PC-9 (cell line): ENCODE measurements around the gene ADAMTS15. TPM values are rescaled to one million over a fixed set of nuclear protein-coding genes. Genes with fewer than 3 reads are reported as not detected.

Source experiments
- BruUV-seq: library from RNA; stranded (reverse); fragments of 400-500 nt; replicated peaks from 2 replicates; lab custom pipeline; 2021; lab: Mats Ljungman, UMichigan
- CTCF ChIA-PET: fragments of 300-600 bp; sonication (Branson Sonifier 250); formaldehyde crosslinking; loops from one replicate; lab custom pipeline; 2022; ENCODE audit warnings: antibody characterized with exemption; lab: Charles Lee
- POLR2A ChIA-PET: fragments of 300-600 bp; sonication (Branson Sonifier 250); formaldehyde crosslinking; loops from one replicate; lab custom pipeline; 2022; ENCODE audit warnings: antibody characterized with exemption; ENCODE audit not compliant: unreplicated experiment; lab: Charles Lee
- DNase-seq, 2 experiments: peaks; one replicate each; pipeline versions ENCODE4 v3.0.0 to v3.0.0-alpha.2; 2015 to 2022; ENCODE audit warnings: mixed read lengths in 1 of 2
- H2AFZ ChIP-seq: fragments of 200-600 bp; sonication (generic); 2 replicates; pipeline ENCODE4 v1.8.1; 2017; ENCODE audit warnings: antibody characterized with exemption
- H3F3A ChIP-seq: fragments of 200-600 bp; sonication (generic); 2 replicates; pipeline ENCODE4 v1.8.1; 2017; ENCODE audit warnings: antibody characterized with exemption, mild to moderate bottlenecking, low read depth; ENCODE audit not compliant: insufficient read depth
- H3K27ac ChIP-seq: fragments of 200-600 bp; sonication (generic); 2 replicates; pipeline ENCODE4 v1.6.1; 2016; ENCODE audit warnings: mixed run types
- H3K27me3 ChIP-seq: fragments of 200-600 bp; sonication (generic); 2 replicates; pipeline ENCODE4 v1.6.1; 2016; ENCODE audit warnings: low read depth, mixed run types; ENCODE audit not compliant: insufficient read depth
- H3K36me3 ChIP-seq: fragments of 200-600 bp; sonication (generic); 2 replicates; pipeline ENCODE4 v1.6.1; 2016; ENCODE audit warnings: low read depth, mixed run types
- H3K4me1 ChIP-seq: fragments of 200-600 bp; sonication (generic); replicated peaks from 2 replicates; pipeline ENCODE4 v1.6.1; 2016; ENCODE audit warnings: mixed run types; ENCODE audit not compliant: insufficient read depth
- H3K4me2 ChIP-seq: fragments of 200-600 bp; sonication (generic); 2 replicates; pipeline ENCODE4 v1.6.1; 2017; ENCODE audit warnings: mixed run types
- H3K4me3 ChIP-seq: fragments of 200-600 bp; sonication (generic); 2 replicates; pipeline ENCODE4 v1.6.1; 2016; ENCODE audit warnings: mixed run types
- H3K79me2 ChIP-seq: fragments of 200-600 bp; sonication (generic); 2 replicates; pipeline ENCODE4 v1.6.1; 2017; ENCODE audit warnings: low read depth, mixed run types
- H3K9me2 ChIP-seq: fragments of 200-600 bp; sonication (generic); 2 replicates; pipeline ENCODE4 v1.8.1; 2017; ENCODE audit warnings: mild to moderate bottlenecking; ENCODE audit not compliant: insufficient read depth
- H3K9me3 ChIP-seq: fragments of 200-600 bp; sonication (generic); 2 replicates; pipeline ENCODE4 v1.8.1; 2016; ENCODE audit warnings: low read depth; ENCODE audit not compliant: insufficient read depth
- H4K20me1 ChIP-seq: fragments of 200-600 bp; sonication (generic); 2 replicates; pipeline ENCODE4 v1.8.1; 2017; ENCODE audit not compliant: insufficient read depth
- CTCF ChIP-seq: fragments of 200-600 bp; sonication (generic); conservative IDR thresholded peaks from 2 replicates; pipeline ENCODE4 v1.6.1; 2017; ENCODE audit warnings: mixed run types, antibody characterized with exemption, mild to moderate bottlenecking, moderate library complexity
- EZH2 ChIP-seq: fragments of 200-600 bp; sonication (generic); IDR thresholded peaks from 2 replicates; pipeline ENCODE4 v1.8.0; 2017; ENCODE audit warnings: antibody characterized with exemption, low read depth
- intact Hi-C: fragments of 100-400 bp; cut with micrococcal nuclease; formaldehyde crosslinking; loops from one replicate; pipeline ENCODE4 v1.10.0; 2022; ENCODE audit not compliant: unreplicated experiment
- total RNA-seq: library from RNA; stranded (reverse); gene quantifications from 2 replicates; pipeline ENCODE4 v1.2.3, GENCODE V29; 2021

ADAMTS15 gene
- total RNA-seq, 1 experiment from 2014 or later = 2.2 TPM

- no peaks in the 10 kb centered on the region for H3K27me3 ChIP-seq
- H4K20me1 ChIP-seq = no peaks in the 10 kb centered on the region
- no peak overlapping the region for H3K27ac ChIP-seq
- no peak overlapping the region for H3K4me2 ChIP-seq
- DNase-seq = peak in 1 of 2 experiments; percentile 18
- H3K4me3 ChIP-seq = no peak overlapping the region
- POLR2A ChIA-PET = no interaction called here
- no peaks in the 10 kb centered on the region for H3K9me3 ChIP-seq
- CTCF ChIA-PET = no interaction called here
- no TSS peak for BruUV-seq
- H3K36me3 ChIP-seq = no peaks in the 10 kb centered on the region
- H3K4me1 ChIP-seq = peaks cover 46% of the 10 kb centered on the region
- intact Hi-C loops = no loop called here
- H3K9me2 ChIP-seq = no peaks in the 10 kb centered on the region
- TF ChIP-seq CTCF (no peak), EZH2 (no peak)
- peaks cover 31% of the 10 kb centered on the region; the same call in 1 of the 2 replicates for H3F3A ChIP-seq
- no peaks in the 10 kb centered on the region for H3K79me2 ChIP-seq
- H2AFZ ChIP-seq = no peak overlapping the region
These were observed 75.8 kb downstream of the ADAMTS15 start for GRCh38 chr11:130524132-130524790.

- Histone ChIP-seq H3K36me3 (no peaks in the 10 kb centered on the region), H3K79me2 (no peaks in the 10 kb centered on the region), H3K27me3 (no peaks in the 10 kb centered on the region), H3K4me2 (no peak overlapping the region), H4K20me1 (no peaks in the 10 kb centered on the region), H3K27ac (no peak overlapping the region), H3K4me1 (peaks cover 50% of the 10 kb centered on the region), H3K4me3 (no peak overlapping the region), H3F3A (peaks cover 33% of the 10 kb centered on the region; the same call in 1 of the 2 replicates), H3K9me2 (no peaks in the 10 kb centered on the region), H2AFZ (no peak overlapping the region), H3K9me3 (no peaks in the 10 kb centered on the region)
- TF ChIP-seq CTCF (no peak), EZH2 (no peak)
- POLR2A ChIA-PET = no interaction called here
- BruUV-seq = no TSS peak
- DNase-seq = no peak
- intact Hi-C loops = loop anchor here (5.0 kb wide), 4 partner anchors 48 to 302 kb away; no protein-coding TSS in a partner anchor
- CTCF ChIA-PET = no interaction called here
These were observed 76.9 kb downstream of the ADAMTS15 start for GRCh38 chr11:130525307-130525706.

Other genes starting within 250 kb of the ADAMTS15 start
- 33.4 and 41.2 TPM in 2 replicates for gene ZBTB44, start 133.7 kb upstream of the ADAMTS15 start, total RNA-seq
- not detected in 2 replicates for gene ADAMTS8, start 20.0 kb upstream of the ADAMTS15 start, total RNA-seq